ELR (cell line): ENCODE measurements around the gene FGL2.
"Not testable (repeated sequence)": the region's sequence is repeated elsewhere in the genome, so short reads cannot be mapped to it uniquely, and the experiment has no call there.

Experiments used
- DNase-seq: peaks from one replicate; pipeline ENCODE4 v3.0.0-alpha.2; 2015; ENCODE audit warnings: low read depth

FGL2 gene

GRCh38 chr7:77199013-77199966, at the start of gene FGL2:
Gene FGL2 (minus strand): TSS chr7:77199819. CDS start chr7:77199793, 26 bp downstream.
- peak; percentile 28 for DNase-seq

GRCh38 chr7:77248154-77248553, 48.5 kb upstream of the FGL2 start:
- no peak for DNase-seq

- peak; percentile 80 for DNase-seq
Measured at GRCh38 chr7:77247206-77247850, 47.7 kb upstream of the FGL2 start.

- DNase-seq = no peak
Measured at GRCh38 chr7:77246026-77246640, 46.5 kb upstream of the FGL2 start.

GRCh38 chr7:77245015-77245755, 45.6 kb upstream of the FGL2 start:
- DNase-seq = no peak

- peak; percentile 39 for DNase-seq
Measured at GRCh38 chr7:77244222-77244934, 44.8 kb upstream of the FGL2 start.

- DNase-seq = no peak
Measured at GRCh38 chr7:77242554-77242953, 42.9 kb upstream of the FGL2 start.

- DNase-seq = no peak
Measured at GRCh38 chr7:77242068-77242467, 42.4 kb upstream of the FGL2 start.

GRCh38 chr7:77239471-77239870, 39.9 kb upstream of the FGL2 start:
- no peak for DNase-seq

- no peak for DNase-seq
Measured at GRCh38 chr7:77238703-77239136, 39.1 kb upstream of the FGL2 start.

GRCh38 chr7:77235276-77235675, 35.7 kb upstream of the FGL2 start:
- DNase-seq = peak; percentile 15

GRCh38 chr7:77232467-77232866, 32.8 kb upstream of the FGL2 start:
- no peak for DNase-seq

GRCh38 chr7:77228795-77229194, 29.2 kb upstream of the FGL2 start:
- not testable (repeated sequence) for DNase-seq

GRCh38 chr7:77226357-77226839, 26.8 kb upstream of the FGL2 start:
- no peak for DNase-seq

- no peak for DNase-seq
Measured at GRCh38 chr7:77223261-77223660, 23.6 kb upstream of the FGL2 start.

- DNase-seq = no peak
Measured at GRCh38 chr7:77222819-77223218, 23.2 kb upstream of the FGL2 start.

GRCh38 chr7:77222065-77222464, 22.4 kb upstream of the FGL2 start:
- no peak for DNase-seq

GRCh38 chr7:77219701-77220331, 20.2 kb upstream of the FGL2 start:
- not testable (repeated sequence) for DNase-seq

GRCh38 chr7:77217474-77218185, 18.0 kb upstream of the FGL2 start:
- DNase-seq = peak; percentile 55
